B cell (primary cell): ENCODE measurements around the gene ARID3A. TPM values are rescaled to one million over a fixed set of nuclear protein-coding genes. Genes with fewer than 3 reads are reported as not detected.

Experiments
- ATAC-seq: fragments of 200-7000 bp; cut with Tn5 transposase; one replicate; pipeline ENCODE4 v1.10.0; 2021; ENCODE audit warnings: low read depth, mild to moderate bottlenecking, moderate number of reproducible peaks, moderate library complexity
- CTCF ChIA-PET: fragments of 350-600 bp; sonication (Branson Sonifier 250); formaldehyde crosslinking; loops from one replicate; lab custom pipeline; 2021; ENCODE audit warnings: antibody characterized with exemption, inconsistent platforms; lab: Charles Lee
- POLR2A ChIA-PET: fragments of 350-600 bp; sonication (Branson Sonifier 250); formaldehyde crosslinking; loops from one replicate; lab custom pipeline; 2021; ENCODE audit warnings: antibody characterized with exemption; lab: Charles Lee
- DNase-seq: peaks from one replicate; pipeline ENCODE4 v3.0.0; 2013
- H2AFZ ChIP-seq: 2 replicates; pipeline ENCODE4 v1.6.1; 2012; ENCODE audit warnings: mild to moderate bottlenecking, low read depth, low read length; ENCODE audit not compliant: insufficient read depth, poor library complexity, severe bottlenecking
- H3K27ac ChIP-seq, 2 donors: 1 replicate in 1 of 2; 2 replicates in 1 of 2; pipeline ENCODE4 v1.5.1; 2012 to 2013; ENCODE audit warnings: low read length in 2 of 2, mild to moderate bottlenecking in 2 of 2, moderate library complexity in 1 of 2
- H3K27me3 ChIP-seq, 4 experiments: fragments of 200-600 bp in 1 of 4; sonication (generic) in 1 of 4; replicated peaks in 1 of 4; 1 replicate in 2 of 4; 2 replicates in 2 of 4; pipeline versions ENCODE4 v1.6.1 to v1.7.0; 2013 to 2016; ENCODE audit warnings: low read length in 3 of 4, mild to moderate bottlenecking in 2 of 4, mixed read lengths in 1 of 4, moderate library complexity in 1 of 4; ENCODE audit not compliant: insufficient read depth in 4 of 4, control insufficient read depth in 3 of 4; ENCODE audit errors: control extremely low read depth in 1 of 4
- H3K36me3 ChIP-seq, 2 experiments: replicated peaks in 1 of 2; 1 replicate in 1 of 2; 2 replicates in 1 of 2; pipeline versions ENCODE4 v1.6.1 to v1.7.1; 2013; ENCODE audit warnings: low read length in 1 of 2; ENCODE audit not compliant: insufficient read depth in 2 of 2, control insufficient read depth in 1 of 2; ENCODE audit errors: control extremely low read depth in 1 of 2, extremely low read depth in 1 of 2
- H3K4me1 ChIP-seq, 2 donors: fragments of 200-600 bp in 1 of 2; sonication (generic) in 1 of 2; 1 replicate in 1 of 2; 2 replicates in 1 of 2; pipeline versions ENCODE4 v1.5.1 to v1.6.1; 2013 to 2017; ENCODE audit warnings: low read length in 2 of 2; ENCODE audit not compliant: control insufficient read depth in 2 of 2, insufficient read depth in 2 of 2
- H3K4me2 ChIP-seq: replicated peaks from 2 replicates; pipeline ENCODE3; 2012; ENCODE audit warnings: mild to moderate bottlenecking, low read depth, low read length; ENCODE audit not compliant: poor library complexity, severe bottlenecking
- H3K4me3 ChIP-seq, 5 experiments: fragments of 200-600 bp in 1 of 5; sonication (generic) in 1 of 5; 1 replicate in 3 of 5; 2 replicates in 2 of 5; pipeline versions ENCODE4 v1.5.1 to v1.7.0; 2011 to 2016; ENCODE audit warnings: low read length in 4 of 5, mild to moderate bottlenecking in 4 of 5, low read depth in 2 of 5, control low read depth in 1 of 5, moderate library complexity in 1 of 5; ENCODE audit not compliant: insufficient read depth in 1 of 5; ENCODE audit errors: control extremely low read depth in 1 of 5, extremely low read depth in 1 of 5
- H3K79me2 ChIP-seq: fragments of 200-600 bp; sonication (generic); one replicate; pipeline ENCODE4 v1.6.0; 2016; ENCODE audit warnings: low read length; ENCODE audit not compliant: control insufficient read depth, insufficient read depth
- H3K9ac ChIP-seq: fragments of 200-600 bp; sonication (generic); 2 replicates; pipeline ENCODE4 v1.6.1; 2017; ENCODE audit warnings: mild to moderate bottlenecking, low read length, moderate library complexity
- H3K9me3 ChIP-seq, 3 donors: one replicate each; pipeline versions ENCODE4 v1.6.1 to v1.7.1; 2013; ENCODE audit warnings: low read length in 2 of 3; ENCODE audit not compliant: control insufficient read depth in 2 of 3, insufficient read depth in 1 of 3; ENCODE audit errors: control extremely low read depth in 1 of 3
- H4K20me1 ChIP-seq: 2 replicates; pipeline ENCODE4 v1.6.0; 2012; ENCODE audit warnings: mild to moderate bottlenecking, low read length; ENCODE audit not compliant: insufficient read depth, control insufficient read depth, poor library complexity, severe bottlenecking
- H3K27ac Mint-ChIP-seq: one replicate; pipeline ENCODE4 v1.8.0; 2021; ENCODE audit warnings: mixed read lengths
- H3K27me3 Mint-ChIP-seq: one replicate; pipeline ENCODE4 v1.8.0; 2021; ENCODE audit warnings: mixed read lengths
- H3K4me1 Mint-ChIP-seq: one replicate; pipeline ENCODE4 v1.8.0; 2021; ENCODE audit warnings: mixed read lengths
- H3K4me3 Mint-ChIP-seq: one replicate; pipeline ENCODE4 v1.8.0; 2021; ENCODE audit warnings: mixed read lengths
- H3K9me3 Mint-ChIP-seq: one replicate; pipeline ENCODE4 v1.8.0; 2022; ENCODE audit warnings: mixed read lengths; ENCODE audit not compliant: insufficient read depth
- EZH2 ChIP-seq: IDR thresholded peaks from 2 replicates; pipeline ENCODE4 v1.6.1; 2012; ENCODE audit warnings: borderline replicate concordance, low read depth, mild to moderate bottlenecking, moderate library complexity, low read length; ENCODE audit not compliant: insufficient read depth, poor library complexity, severe bottlenecking
- WGBS: methylation state at CpG from one replicate; pipeline ENCODE4 v1.1.5; 2013; ENCODE audit warnings: missing lambda C conversion rate; ENCODE audit not compliant: insufficient coverage; 5-methylcytosine and 5-hydroxymethylcytosine counted together
- intact Hi-C: fragments of 100-400 bp; cut with micrococcal nuclease; formaldehyde crosslinking; loops from one replicate; pipeline ENCODE4 v1.10.0; 2022
- polyA plus RNA-seq: library from polyadenylated mRNA; depleted of rRNA; stranded (reverse); fragments of >200 nt; gene quantifications from 2 replicates; pipeline ENCODE4 v1.2.3, GENCODE V29; 2012
- total RNA-seq, 2 donors: library from RNA; stranded (reverse); fragments of 120-200 nt in 1 of 2; gene quantifications; 1 replicate in 1 of 2; 2 replicates in 1 of 2; pipeline versions ENCODE4 v1.2.3 to v1.2.4, GENCODE V29; 2013 to 2022
- TF ChIP-seq, protein P1 (sequence below): fragments of 200-600 bp; IDR thresholded peaks from one replicate; pipeline ENCODE4 v1.8.0; 2022; ENCODE audit warnings: antibody characterized with exemption, mild to moderate bottlenecking

The ARID3A gene
- total and polyA plus RNA-seq, 2 donors (not counting 1 experiment from before 2014, with no cell fraction given), result 22.9 to 60.5 TPM

DNA sequence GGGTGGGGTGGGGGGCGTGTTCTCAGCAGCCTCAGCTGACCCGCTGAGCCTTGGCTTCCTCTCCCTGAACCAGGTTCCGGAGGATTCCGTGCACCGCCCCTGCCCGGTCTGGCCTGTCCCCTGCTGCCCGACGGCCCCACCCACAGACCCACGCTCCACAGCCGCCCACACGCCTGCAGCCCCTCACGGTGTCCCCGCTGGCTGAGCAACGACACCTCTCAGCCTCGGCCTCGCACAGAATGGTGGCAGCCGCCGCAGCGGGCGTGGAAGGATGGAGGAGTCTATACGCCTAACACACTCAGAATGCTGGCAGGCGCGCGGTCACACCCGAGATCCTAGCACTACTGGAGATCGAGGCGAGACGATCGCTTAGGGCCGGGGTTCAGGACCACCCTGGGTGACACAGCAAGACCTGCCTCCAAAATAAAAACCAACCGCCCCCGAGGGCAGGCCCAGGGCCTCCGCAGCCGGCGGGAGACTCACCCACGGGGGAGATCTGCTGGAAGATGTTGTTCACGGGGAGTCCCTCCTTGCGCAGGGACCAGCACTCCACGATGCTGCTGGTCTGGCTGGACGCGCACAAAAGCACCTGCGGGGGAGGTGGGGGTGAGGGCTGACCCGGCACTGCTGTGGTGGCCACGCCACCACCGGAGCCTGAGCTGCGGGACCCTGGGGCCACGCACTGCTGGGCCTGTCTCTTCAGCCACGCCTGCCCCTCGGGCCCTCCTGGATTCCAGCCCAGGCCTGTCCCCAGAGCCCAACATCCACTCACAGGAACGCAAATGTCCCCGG is 41.2 kb upstream of the ARID3A start:
- Histone ChIP-seq H3K27me3 (no peaks in the 10 kb centered on the region), H3K79me2 (peaks cover 60% of the 10 kb centered on the region), H3K4me3 (no peak overlapping the region), H3K4me2 (no peak overlapping the region), H3K9ac (no peak overlapping the region), H3K27ac (no peak overlapping the region), H3K36me3 (peaks cover 0 to 77% of the 10 kb centered on the region in 2 experiments), H3K4me1 (peaks cover 0 to 17% of the 10 kb centered on the region in 2 donors), H4K20me1 (peaks cover 46% of the 10 kb centered on the region), H3K9me3 (no peaks in the 10 kb centered on the region), H2AFZ (no peak overlapping the region)
- no peaks in the 10 kb centered on the region for H3K4me1 Mint-ChIP-seq
- ChIA-PET POLR2A (no interaction called here), CTCF (interaction anchor here (0.7 kb wide), 1 partner anchor 122 kb away, joined by 3 read pairs; no protein-coding TSS in a partner anchor)
- no peak overlapping the region for H3K4me3 Mint-ChIP-seq
- no peak for ATAC-seq
- intact Hi-C loops, result no loop called here
- TF ChIP-seq, protein P1, sequence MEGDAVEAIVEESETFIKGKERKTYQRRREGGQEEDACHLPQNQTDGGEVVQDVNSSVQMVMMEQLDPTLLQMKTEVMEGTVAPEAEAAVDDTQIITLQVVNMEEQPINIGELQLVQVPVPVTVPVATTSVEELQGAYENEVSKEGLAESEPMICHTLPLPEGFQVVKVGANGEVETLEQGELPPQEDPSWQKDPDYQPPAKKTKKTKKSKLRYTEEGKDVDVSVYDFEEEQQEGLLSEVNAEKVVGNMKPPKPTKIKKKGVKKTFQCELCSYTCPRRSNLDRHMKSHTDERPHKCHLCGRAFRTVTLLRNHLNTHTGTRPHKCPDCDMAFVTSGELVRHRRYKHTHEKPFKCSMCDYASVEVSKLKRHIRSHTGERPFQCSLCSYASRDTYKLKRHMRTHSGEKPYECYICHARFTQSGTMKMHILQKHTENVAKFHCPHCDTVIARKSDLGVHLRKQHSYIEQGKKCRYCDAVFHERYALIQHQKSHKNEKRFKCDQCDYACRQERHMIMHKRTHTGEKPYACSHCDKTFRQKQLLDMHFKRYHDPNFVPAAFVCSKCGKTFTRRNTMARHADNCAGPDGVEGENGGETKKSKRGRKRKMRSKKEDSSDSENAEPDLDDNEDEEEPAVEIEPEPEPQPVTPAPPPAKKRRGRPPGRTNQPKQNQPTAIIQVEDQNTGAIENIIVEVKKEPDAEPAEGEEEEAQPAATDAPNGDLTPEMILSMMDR, result no peak
- TF ChIP-seq EZH2, result no peak
- 97% methylated on average over 49 of the region's 51 CpGs for WGBS
- no peak for DNase-seq
- H3K9me3 Mint-ChIP-seq, result no peaks in the 10 kb centered on the region
- H3K27ac Mint-ChIP-seq, result no peak overlapping the region
- no peaks in the 10 kb centered on the region for H3K27me3 Mint-ChIP-seq

DNA sequence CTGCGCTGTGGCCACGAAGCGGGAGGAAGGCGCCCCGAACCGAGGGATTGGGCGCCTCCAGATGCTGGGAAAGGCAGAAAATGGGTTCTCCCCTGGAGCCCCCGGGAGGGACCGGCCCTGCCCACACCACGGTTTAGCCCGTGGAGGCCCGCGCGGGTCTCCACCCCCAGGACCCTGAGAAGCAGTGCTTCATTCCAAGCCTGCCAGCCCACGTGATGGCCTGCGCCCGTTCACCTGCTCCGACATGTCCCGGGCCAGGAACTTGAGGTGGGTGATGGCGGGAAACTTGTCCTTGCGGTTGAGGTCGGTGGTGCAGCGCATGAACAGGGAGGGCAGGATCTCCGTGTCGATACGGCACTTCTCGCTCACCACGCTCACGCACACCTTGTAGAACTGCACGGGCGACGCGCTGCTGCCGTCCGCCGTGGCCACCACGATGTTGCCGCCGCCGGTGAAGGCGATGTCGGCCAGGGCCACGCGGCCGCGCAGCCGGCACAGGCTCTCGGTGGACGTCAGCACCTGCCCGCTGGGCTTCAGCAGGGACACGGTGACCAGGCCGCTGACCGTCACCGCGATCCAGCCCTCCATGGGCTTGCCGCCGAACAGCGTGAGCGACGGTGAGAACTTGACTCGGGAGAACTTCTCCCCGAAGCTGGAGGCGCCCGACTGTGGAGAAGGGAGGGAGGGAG is 40.2 kb upstream of the ARID3A start:
- ATAC-seq (no peak), DNase-seq (no peak)
- TF ChIP-seq EZH2, result no peak
- TF ChIP-seq, protein P1, result no peak
- ChIA-PET CTCF (interaction anchor here (0.7 kb wide), 1 partner anchor 123 kb away, joined by 3 read pairs; no protein-coding TSS in a partner anchor), POLR2A (no interaction called here)
- Histone ChIP-seq H3K9me3 (no peaks in the 10 kb centered on the region), H3K27ac (no peak overlapping the region), H2AFZ (no peak overlapping the region), H3K4me3 (no peak overlapping the region), H3K79me2 (peaks cover 58% of the 10 kb centered on the region), H3K27me3 (no peaks in the 10 kb centered on the region), H3K4me1 (peaks cover 0 to 17% of the 10 kb centered on the region in 2 donors), H3K4me2 (no peak overlapping the region), H3K36me3 (peaks cover 0 to 76% of the 10 kb centered on the region in 2 experiments), H3K9ac (no peak overlapping the region), H4K20me1 (peaks cover 38% of the 10 kb centered on the region)
- Mint-ChIP-seq H3K27ac (no peak overlapping the region), H3K27me3 (no peaks in the 10 kb centered on the region), H3K4me1 (peaks cover 2% of the 10 kb centered on the region), H3K4me3 (no peak overlapping the region), H3K9me3 (no peaks in the 10 kb centered on the region)
- whole genome bisulfite sequencing, result 98% methylated on average over 64 of the region's 64 CpGs
- intact Hi-C loops, result no loop called here
